Karpas-422 (cell line): Measurements from ENCODE around the gene RPL18. TPM values are rescaled to one million over a fixed set of nuclear protein-coding genes. Genes with fewer than 3 reads are reported as not detected.

Source experiments
- DNase-seq: peaks from one replicate; pipeline ENCODE4 v3.0.0-alpha.2; 2015
- H2AFZ ChIP-seq: fragments of 200-600 bp; sonication (generic); 2 replicates; pipeline ENCODE4 v1.6.1; 2014; ENCODE audit warnings: antibody characterized with exemption, low read length, mixed read lengths
- H3K27ac ChIP-seq: fragments of 200-600 bp; sonication (generic); 2 replicates; pipeline ENCODE4 v1.5.1; 2014; ENCODE audit warnings: mild to moderate bottlenecking, low read length, moderate library complexity
- H3K27me3 ChIP-seq: fragments of 200-600 bp; sonication (generic); 2 replicates; pipeline ENCODE4 v1.6.1; 2014; ENCODE audit warnings: low read length, mixed read lengths
- H3K36me3 ChIP-seq: fragments of 200-600 bp; sonication (generic); 2 replicates; pipeline ENCODE4 v1.6.1; 2014; ENCODE audit warnings: low read length, mixed read lengths; ENCODE audit not compliant: insufficient read depth
- H3K4me1 ChIP-seq: fragments of 200-600 bp; sonication (generic); 2 replicates; pipeline ENCODE4 v1.6.1; 2014; ENCODE audit warnings: mild to moderate bottlenecking, low read length, mixed read lengths
- H3K4me2 ChIP-seq: fragments of 200-600 bp; sonication (generic); 2 replicates; pipeline ENCODE4 v1.6.1; 2014; ENCODE audit warnings: low read length, low read depth, mild to moderate bottlenecking; ENCODE audit not compliant: poor library complexity, severe bottlenecking
- H3K4me3 ChIP-seq: fragments of 200-600 bp; sonication (generic); 2 replicates; pipeline ENCODE4 v1.5.1; 2014; ENCODE audit warnings: mild to moderate bottlenecking, antibody characterized with exemption, low read length, mixed read lengths
- H3K79me2 ChIP-seq: fragments of 200-600 bp; sonication (generic); 2 replicates; pipeline ENCODE4 v1.6.1; 2014; ENCODE audit warnings: mild to moderate bottlenecking, low read length, mixed read lengths
- H3K9ac ChIP-seq: fragments of 200-600 bp; sonication (generic); 2 replicates; pipeline ENCODE4 v1.6.0; 2014; ENCODE audit warnings: low read length
- H3K9me2 ChIP-seq: fragments of 200-600 bp; sonication (generic), shearing (Covaris generic); replicated peaks from 2 replicates; pipeline ENCODE4 v1.6.0; 2014; ENCODE audit warnings: mild to moderate bottlenecking, low read length, moderate library complexity; ENCODE audit not compliant: insufficient read depth
- H3K9me3 ChIP-seq: fragments of 300-700, 200-600 bp; sonication (generic); 2 replicates; pipeline ENCODE4 v1.6.1; 2014; ENCODE audit warnings: low read length, mixed read lengths
- H4K20me1 ChIP-seq: fragments of 200-600 bp; sonication (generic); 2 replicates; pipeline ENCODE4 v1.6.1; 2014; ENCODE audit warnings: mild to moderate bottlenecking, antibody characterized with exemption, low read length, low read depth; ENCODE audit not compliant: insufficient read depth
- total RNA-seq: library from RNA; depleted of rRNA; stranded (reverse); fragments of >200 nt; shearing (Covaris generic); gene quantifications from 2 replicates; pipeline ENCODE4 v1.2.3, GENCODE V29; 2014; ENCODE audit warnings: low replicate concordance

The RPL18 gene
- total RNA-seq, 1 experiment from 2014 or later = 3,031 TPM

DNA sequence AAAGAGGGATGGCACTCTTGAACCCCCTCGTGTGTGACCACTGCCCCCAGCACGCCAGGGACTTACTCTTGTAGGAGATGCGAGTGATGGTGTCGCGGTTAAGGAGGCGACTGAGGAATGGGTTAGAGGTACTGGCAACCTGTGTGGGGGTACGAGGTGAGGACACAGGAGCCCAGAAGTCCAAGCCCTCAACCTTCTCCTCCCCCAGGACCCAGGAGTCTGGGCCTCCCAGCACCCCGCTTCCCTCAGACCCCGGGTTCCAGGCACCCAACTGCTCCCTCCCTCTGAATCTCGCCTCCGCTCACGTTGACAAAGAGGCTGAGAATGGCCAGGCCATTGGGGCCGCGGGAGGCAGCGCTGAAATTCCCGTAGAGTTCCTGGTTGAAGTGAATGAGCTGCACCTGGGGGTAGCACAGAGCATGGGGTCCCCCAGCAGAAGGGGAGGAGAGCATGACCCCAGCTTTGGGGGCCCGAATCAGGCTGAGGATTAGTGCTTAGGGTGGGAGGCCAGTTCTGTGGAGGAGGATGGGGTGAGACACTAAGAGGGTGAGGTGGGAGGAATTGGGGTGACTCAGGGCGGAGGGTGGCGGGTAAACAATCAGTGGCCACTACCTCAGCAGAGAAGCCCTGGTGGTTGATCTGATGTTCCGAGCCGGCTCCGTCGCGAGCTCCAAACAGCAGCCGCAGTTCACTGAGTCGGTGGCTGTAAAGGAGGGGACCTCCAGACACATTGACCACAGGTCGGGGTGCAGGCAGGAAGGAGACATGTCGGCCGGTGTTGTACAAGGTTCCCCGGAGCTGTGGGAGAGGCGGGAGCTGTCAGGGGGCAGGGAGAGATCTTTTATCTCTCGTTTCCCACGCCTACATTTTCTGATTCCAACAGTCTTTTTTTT lies 20.8 kb upstream of the RPL18 start:
- Histone ChIP-seq H4K20me1 (no peaks in the 10 kb centered on the region), H3K27ac (no peak overlapping the region), H3K4me2 (no peak overlapping the region), H3K9ac (no peak overlapping the region), H3K36me3 (no peaks in the 10 kb centered on the region), H3K9me3 (no peaks in the 10 kb centered on the region), H3K79me2 (peaks cover 4% of the 10 kb centered on the region; the same call in 1 of the 2 replicates), H3K9me2 (no peaks in the 10 kb centered on the region; the same call in 1 of the 2 replicates), H2AFZ (no peak overlapping the region), H3K27me3 (no peaks in the 10 kb centered on the region), H3K4me3 (no peak overlapping the region), H3K4me1 (peaks cover 34% of the 10 kb centered on the region)
- DNase-seq = no peak

GRCh38 chr19:48638831-48639381 lies 19.9 kb upstream of the RPL18 start:
- Histone ChIP-seq H3K4me3 (peak overlapping the region; percentile 64; the same call in 1 of the 2 replicates), H3K79me2 (peaks cover 4% of the 10 kb centered on the region; the same call in 1 of the 2 replicates), H4K20me1 (no peaks in the 10 kb centered on the region), H3K9ac (peak overlapping the region; percentile 69; the same call in 1 of the 2 replicates), H2AFZ (no peak overlapping the region), H3K4me2 (peak overlapping the region; percentile 60), H3K36me3 (no peaks in the 10 kb centered on the region), H3K27ac (no peak overlapping the region), H3K27me3 (no peaks in the 10 kb centered on the region), H3K4me1 (peaks cover 41% of the 10 kb centered on the region), H3K9me3 (no peaks in the 10 kb centered on the region), H3K9me2 (no peaks in the 10 kb centered on the region; the same call in 1 of the 2 replicates)
- DNase-seq = no peak

GRCh38 chr19:48637948-48638830 lies 19.2 kb upstream of the RPL18 start:
- peak overlapping the region; percentile 64 for H3K4me3 ChIP-seq
- peak overlapping the region; percentile 69 for H3K9ac ChIP-seq
- H3K4me1 ChIP-seq = peaks cover 48% of the 10 kb centered on the region
- DNase-seq = peak; percentile 95
- no peaks in the 10 kb centered on the region for H3K27me3 ChIP-seq
- H3K9me2 ChIP-seq = no peaks in the 10 kb centered on the region; the same call in 1 of the 2 replicates
- peak overlapping the region; percentile 89 for H3K27ac ChIP-seq
- H4K20me1 ChIP-seq = no peaks in the 10 kb centered on the region
- H3K36me3 ChIP-seq = no peaks in the 10 kb centered on the region
- peak overlapping the region; percentile 91 for H2AFZ ChIP-seq
- H3K9me3 ChIP-seq = no peaks in the 10 kb centered on the region
- H3K79me2 ChIP-seq = peaks cover 4% of the 10 kb centered on the region; the same call in 1 of the 2 replicates
- peak overlapping the region; percentile 60 for H3K4me2 ChIP-seq

- H3K9me3 ChIP-seq = no peaks in the 10 kb centered on the region
- H2AFZ ChIP-seq = peak overlapping the region; percentile 91; the same call in 1 of the 2 replicates
- H3K4me3 ChIP-seq = peak overlapping the region; percentile 64
- no peaks in the 10 kb centered on the region for H3K36me3 ChIP-seq
- no peaks in the 10 kb centered on the region; the same call in 1 of the 2 replicates for H3K9me2 ChIP-seq
- peak; percentile 100 for DNase-seq
- peak overlapping the region; percentile 69 for H3K9ac ChIP-seq
- peaks cover 4% of the 10 kb centered on the region; the same call in 1 of the 2 replicates for H3K79me2 ChIP-seq
- H3K27ac ChIP-seq = peak overlapping the region; percentile 89
- H3K27me3 ChIP-seq = no peaks in the 10 kb centered on the region
- H3K4me2 ChIP-seq = peak overlapping the region; percentile 86
- H4K20me1 ChIP-seq = no peaks in the 10 kb centered on the region
- H3K4me1 ChIP-seq = peaks cover 48% of the 10 kb centered on the region
Measured at GRCh38 chr19:48637449-48637947, 18.5 kb upstream of the RPL18 start.

GRCh38 chr19:48636859-48637448 lies 18.0 kb upstream of the RPL18 start, which contains the start of gene DBP:
DBP (minus strand) TSS chr19:48637379; CDS start chr19:48636994, 385 bp downstream.
- Histone ChIP-seq H3K4me1 (peaks cover 48% of the 10 kb centered on the region), H3K27ac (peak within 1 kb of the TSS; percentile 89)
- no peak for DNase-seq

DNA sequence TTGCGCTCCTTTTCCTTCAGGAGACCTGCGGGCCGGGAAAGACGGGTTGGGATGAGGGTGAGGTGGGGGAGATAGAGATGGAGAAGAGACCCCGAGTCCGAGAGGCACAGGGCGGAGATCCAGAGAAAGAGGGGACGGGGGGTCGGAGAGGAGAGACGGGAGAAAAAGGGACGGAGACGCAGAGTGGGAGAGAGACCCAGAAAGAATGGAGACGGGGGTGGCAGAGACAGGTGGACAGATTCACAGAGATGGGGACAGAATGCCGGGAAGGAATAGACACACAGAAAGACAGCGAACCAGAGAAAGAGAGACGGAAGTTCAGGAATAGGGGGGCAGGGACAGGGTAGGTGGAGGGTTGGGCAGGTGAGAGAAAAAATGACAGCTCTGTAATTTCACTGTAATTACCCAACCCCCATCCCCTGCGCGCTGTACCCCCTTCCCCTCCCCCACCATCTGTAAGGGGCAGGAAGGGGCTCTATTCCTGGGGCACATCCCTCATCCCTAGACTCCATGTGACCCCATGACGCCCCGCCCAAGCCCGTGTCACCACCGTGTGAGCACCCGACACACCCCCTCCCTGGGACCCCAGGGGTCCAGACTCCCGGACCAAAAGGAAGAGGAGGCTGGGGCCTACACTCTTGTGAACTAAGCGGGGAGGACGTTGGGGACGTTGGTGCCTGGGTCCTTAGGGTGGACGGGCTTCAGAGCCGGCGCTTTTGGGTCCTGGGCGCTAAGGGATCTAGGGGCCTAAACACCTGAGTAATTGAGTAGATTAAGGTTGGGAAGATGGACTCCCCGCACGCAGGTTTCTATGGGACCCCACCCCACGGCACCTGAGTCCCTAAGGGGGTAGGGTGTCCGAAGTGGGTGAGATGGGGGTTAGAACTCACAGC lies 17.2 kb upstream of the RPL18 start:
- Histone ChIP-seq H3K4me2 (peak overlapping the region; percentile 86), H3K4me3 (peak overlapping the region; percentile 88), H3K4me1 (peaks cover 48% of the 10 kb centered on the region), H4K20me1 (no peaks in the 10 kb centered on the region), H2AFZ (no peak overlapping the region), H3K36me3 (no peaks in the 10 kb centered on the region), H3K9ac (peak overlapping the region; percentile 83), H3K79me2 (peaks cover 4% of the 10 kb centered on the region; the same call in 1 of the 2 replicates), H3K9me3 (no peaks in the 10 kb centered on the region), H3K9me2 (no peaks in the 10 kb centered on the region; the same call in 1 of the 2 replicates), H3K27me3 (no peaks in the 10 kb centered on the region), H3K27ac (peak overlapping the region; percentile 88)
- DNase-seq = peak; percentile 65

More at GRCh38 chr19:48636859-48637448, 18.0 kb upstream of the RPL18 start, which contains the start of gene DBP:
- peaks cover 4% of the 10 kb centered on the region; the same call in 1 of the 2 replicates for H3K79me2 ChIP-seq
- H4K20me1 ChIP-seq = no peaks in the 10 kb centered on the region
- H3K4me3 ChIP-seq = peak within 1 kb of the TSS; percentile 88
- H3K9me3 ChIP-seq = no peaks in the 10 kb centered on the region
- H3K9ac ChIP-seq = peak within 1 kb of the TSS; percentile 83
- H2AFZ ChIP-seq = peak within 1 kb of the TSS; percentile 91; the same call in 1 of the 2 replicates
- no peaks in the 10 kb centered on the region for H3K36me3 ChIP-seq
- peak within 1 kb of the TSS; percentile 86 for H3K4me2 ChIP-seq
- H3K9me2 ChIP-seq = no peaks in the 10 kb centered on the region; the same call in 1 of the 2 replicates
- no peaks in the 10 kb centered on the region for H3K27me3 ChIP-seq
